ENCODE data around the gene DUSP1. TPM values are rescaled to one million over a fixed set of nuclear protein-coding genes. Genes with fewer than 3 reads are reported as not detected.

The DUSP1 gene
- total RNA-seq, 5 donors from 2014 or later (not counting 1 experiment from before 2014, with no cell fraction given): 22.6 to 1,564 (median 28.9) TPM

- H3K4me1 ChIP-seq (ENCODE audit: control insufficient read depth in 1 of 2, extremely low read depth in 1 of 2, insufficient read depth in 2 of 2, low read length in 2 of 2): peaks cover 0 to 14% of the 10 kb centered on the region in 2 experiments
These were observed 34.8 kb upstream of the DUSP1 start for GRCh38 chr5:172805736-172806255.

GRCh38 chr5:172805018-172805683 is 34.2 kb upstream of the DUSP1 start:
- ChIA-PET POLR2A (interaction anchor here (0.6 kb wide), 2 partner anchors 13 to 35 kb away, joined by 3 to 11 read pairs; no protein-coding TSS in a partner anchor), CTCF (no interaction called here)
- no peak overlapping the region for H3K4me3 Mint-ChIP-seq
- Histone ChIP-seq H3K4me1 (ENCODE audit: control insufficient read depth in 1 of 2, extremely low read depth in 1 of 2, insufficient read depth in 2 of 2, low read length in 2 of 2) (peaks cover 0 to 14% of the 10 kb centered on the region in 2 experiments), H3K36me3 (ENCODE audit: control insufficient read depth in 2 of 2, extremely low read depth in 1 of 2, insufficient read depth in 1 of 2, low read length in 1 of 2) (no peaks in the 10 kb centered on the region), H3K27me3 (replicated peaks in 1 of 2; ENCODE audit: control insufficient read depth in 2 of 2, extremely low read depth in 1 of 2, insufficient read depth in 2 of 2, low read length in 1 of 2) (peaks cover 0 to 3% of the 10 kb centered on the region in 2 experiments), H3K4me3 (ENCODE audit: control insufficient read depth in 1 of 2, extremely low read depth in 1 of 2, low read length in 1 of 2) (no peak overlapping the region), H3K27ac (ENCODE audit: low read length) (no peak overlapping the region), H3K9me3 (no peaks in the 10 kb centered on the region)
- peaks cover 12 to 19% (median 15%) of the 10 kb centered on the region in 3 donors for H3K4me1 Mint-ChIP-seq
- H3K36me3 Mint-ChIP-seq: no peaks in the 10 kb centered on the region
- no peaks in the 10 kb centered on the region for H3K27me3 Mint-ChIP-seq
- 92% methylated on average over 3 of the region's 3 CpGs for WGBS (ENCODE audit: insufficient coverage)
- ATAC-seq (replicated peaks in 1 of 4): no peak
- no peak for DNase-seq
- H3K27ac Mint-ChIP-seq: peak overlapping the region in 1 of 2 donors; percentile 24
- H3K9me3 Mint-ChIP-seq: no peaks in the 10 kb centered on the region

More at GRCh38 chr5:172805736-172806255, 34.8 kb upstream of the DUSP1 start:
- H3K36me3 Mint-ChIP-seq: no peaks in the 10 kb centered on the region
- ATAC-seq (replicated peaks in 1 of 4) (no peak), DNase-seq (no peak)
- ChIA-PET POLR2A (no interaction called here), CTCF (no interaction called here)
- peak overlapping the region; percentile 36 for H3K27ac ChIP-seq (ENCODE audit: low read length)
- no peaks in the 10 kb centered on the region for H3K36me3 ChIP-seq (ENCODE audit: control insufficient read depth in 2 of 2, extremely low read depth in 1 of 2, insufficient read depth in 1 of 2, low read length in 1 of 2)
- peaks cover 0 to 3% of the 10 kb centered on the region in 2 experiments for H3K27me3 ChIP-seq (replicated peaks in 1 of 2; ENCODE audit: control insufficient read depth in 2 of 2, extremely low read depth in 1 of 2, insufficient read depth in 2 of 2, low read length in 1 of 2)
- no peaks in the 10 kb centered on the region for H3K27me3 Mint-ChIP-seq
- no peak overlapping the region for H3K4me3 Mint-ChIP-seq
- H3K4me1 Mint-ChIP-seq: peaks cover 12 to 19% (median 15%) of the 10 kb centered on the region in 3 donors
- H3K9me3 ChIP-seq: no peaks in the 10 kb centered on the region
- peak overlapping the region; percentile 68 to 75 for H3K27ac Mint-ChIP-seq
- no peaks in the 10 kb centered on the region for H3K9me3 Mint-ChIP-seq
- no peak overlapping the region for H3K4me3 ChIP-seq (ENCODE audit: control insufficient read depth in 1 of 2, extremely low read depth in 1 of 2, low read length in 1 of 2)
- 98% methylated on average over 6 of the region's 9 CpGs for WGBS (ENCODE audit: insufficient coverage)

- no peaks in the 10 kb centered on the region for H3K9me3 Mint-ChIP-seq
- Histone ChIP-seq H3K4me1 (ENCODE audit: control insufficient read depth in 1 of 2, extremely low read depth in 1 of 2, insufficient read depth in 2 of 2, low read length in 2 of 2) (peaks cover 0 to 14% of the 10 kb centered on the region in 2 experiments), H3K9me3 (no peaks in the 10 kb centered on the region), H3K4me3 (ENCODE audit: control insufficient read depth in 1 of 2, extremely low read depth in 1 of 2, low read length in 1 of 2) (no peak overlapping the region), H3K27me3 (replicated peaks in 1 of 2; ENCODE audit: control insufficient read depth in 2 of 2, extremely low read depth in 1 of 2, insufficient read depth in 2 of 2, low read length in 1 of 2) (no peaks in the 10 kb centered on the region), H3K27ac (ENCODE audit: low read length) (no peak overlapping the region), H3K36me3 (ENCODE audit: control insufficient read depth in 2 of 2, extremely low read depth in 1 of 2, insufficient read depth in 1 of 2, low read length in 1 of 2) (no peaks in the 10 kb centered on the region)
- DNase-seq (no peak), ATAC-seq (replicated peaks in 1 of 4) (no peak)
- WGBS (ENCODE audit: insufficient coverage): 100% methylated on average over 1 of the region's 4 CpGs
- H3K27me3 Mint-ChIP-seq: no peaks in the 10 kb centered on the region
- H3K27ac Mint-ChIP-seq: no peak overlapping the region
- no peak overlapping the region for H3K4me3 Mint-ChIP-seq
- ChIA-PET POLR2A (no interaction called here), CTCF (no interaction called here)
- H3K4me1 Mint-ChIP-seq: peaks cover 13 to 18% (median 15%) of the 10 kb centered on the region in 3 donors
- no peaks in the 10 kb centered on the region for H3K36me3 Mint-ChIP-seq
These were observed 31.7 kb upstream of the DUSP1 start for GRCh38 chr5:172802567-172803176.

GRCh38 chr5:172802112-172802511 is 31.1 kb upstream of the DUSP1 start:
- Mint-ChIP-seq H3K27ac (no peak overlapping the region), H3K36me3 (no peaks in the 10 kb centered on the region), H3K4me1 (peaks cover 9 to 16% (median 12%) of the 10 kb centered on the region in 3 donors), H3K27me3 (no peaks in the 10 kb centered on the region), H3K4me3 (no peak overlapping the region), H3K9me3 (no peaks in the 10 kb centered on the region)
- WGBS (ENCODE audit: insufficient coverage): no CpG with 5 or more reads among the region's 2 CpGs
- no peak overlapping the region for H3K27ac ChIP-seq (ENCODE audit: low read length)
- ATAC-seq (replicated peaks in 1 of 4): no peak
- CTCF ChIA-PET: no interaction called here
- H3K36me3 ChIP-seq (ENCODE audit: control insufficient read depth in 2 of 2, extremely low read depth in 1 of 2, insufficient read depth in 1 of 2, low read length in 1 of 2): no peaks in the 10 kb centered on the region
- no peak for DNase-seq
- no peak overlapping the region for H3K4me3 ChIP-seq (ENCODE audit: control insufficient read depth in 1 of 2, extremely low read depth in 1 of 2, low read length in 1 of 2)
- H3K27me3 ChIP-seq (replicated peaks in 1 of 2; ENCODE audit: control insufficient read depth in 2 of 2, extremely low read depth in 1 of 2, insufficient read depth in 2 of 2, low read length in 1 of 2): no peaks in the 10 kb centered on the region
- H3K4me1 ChIP-seq (ENCODE audit: control insufficient read depth in 1 of 2, extremely low read depth in 1 of 2, insufficient read depth in 2 of 2, low read length in 2 of 2): peaks cover 0 to 10% of the 10 kb centered on the region in 2 experiments
- POLR2A ChIA-PET: no interaction called here
- H3K9me3 ChIP-seq: no peaks in the 10 kb centered on the region

- DNase-seq (no peak), ATAC-seq (replicated peaks in 1 of 4) (no peak)
- WGBS (ENCODE audit: insufficient coverage): 78% methylated on average over 4 of the region's 4 CpGs
- Mint-ChIP-seq H3K27me3 (no peaks in the 10 kb centered on the region), H3K4me3 (no peak overlapping the region), H3K36me3 (no peaks in the 10 kb centered on the region), H3K27ac (peak overlapping the region in 1 of 2 donors; percentile 11), H3K4me1 (peaks cover 5 to 12% (median 7%) of the 10 kb centered on the region in 3 donors), H3K9me3 (no peaks in the 10 kb centered on the region)
- H3K4me1 ChIP-seq (ENCODE audit: control insufficient read depth in 1 of 2, extremely low read depth in 1 of 2, insufficient read depth in 2 of 2, low read length in 2 of 2): peaks cover 0 to 5% of the 10 kb centered on the region in 2 experiments
- POLR2A ChIA-PET: no interaction called here
- H3K36me3 ChIP-seq (ENCODE audit: control insufficient read depth in 2 of 2, extremely low read depth in 1 of 2, insufficient read depth in 1 of 2, low read length in 1 of 2): no peaks in the 10 kb centered on the region
- no peak overlapping the region for H3K4me3 ChIP-seq (ENCODE audit: control insufficient read depth in 1 of 2, extremely low read depth in 1 of 2, low read length in 1 of 2)
- CTCF ChIA-PET: interaction anchor here in 1 of 2 donors (1.0 kb wide), 1 partner anchor 76 kb away, joined by 3 read pairs; no protein-coding TSS in a partner anchor
- H3K27me3 ChIP-seq (replicated peaks in 1 of 2; ENCODE audit: control insufficient read depth in 2 of 2, extremely low read depth in 1 of 2, insufficient read depth in 2 of 2, low read length in 1 of 2): no peaks in the 10 kb centered on the region
- H3K9me3 ChIP-seq: no peaks in the 10 kb centered on the region
- no peak overlapping the region for H3K27ac ChIP-seq (ENCODE audit: low read length)
These were observed 30.2 kb upstream of the DUSP1 start for GRCh38 chr5:172801179-172801671.

- H3K4me1 ChIP-seq (ENCODE audit: control insufficient read depth in 1 of 2, extremely low read depth in 1 of 2, insufficient read depth in 2 of 2, low read length in 2 of 2): peaks cover 0 to 5% of the 10 kb centered on the region in 2 experiments
- H3K36me3 ChIP-seq (ENCODE audit: control insufficient read depth in 2 of 2, extremely low read depth in 1 of 2, insufficient read depth in 1 of 2, low read length in 1 of 2): no peaks in the 10 kb centered on the region
- no peak for ATAC-seq (replicated peaks in 1 of 4)
- POLR2A ChIA-PET: no interaction called here
- H3K4me3 Mint-ChIP-seq: no peak overlapping the region
- H3K27ac ChIP-seq (ENCODE audit: low read length): no peak overlapping the region
- H3K36me3 Mint-ChIP-seq: no peaks in the 10 kb centered on the region
- CTCF ChIA-PET: no interaction called here
- no peaks in the 10 kb centered on the region for H3K27me3 ChIP-seq (replicated peaks in 1 of 2; ENCODE audit: control insufficient read depth in 2 of 2, extremely low read depth in 1 of 2, insufficient read depth in 2 of 2, low read length in 1 of 2)
- H3K9me3 ChIP-seq: no peaks in the 10 kb centered on the region
- peaks cover 5 to 12% (median 5%) of the 10 kb centered on the region in 3 donors for H3K4me1 Mint-ChIP-seq
- no peaks in the 10 kb centered on the region for H3K27me3 Mint-ChIP-seq
- no peaks in the 10 kb centered on the region for H3K9me3 Mint-ChIP-seq
- 83% methylated on average over 9 of the region's 16 CpGs for WGBS (ENCODE audit: insufficient coverage)
- peak in 14 of 35 experiments; percentile 4 to 61 (median 16) for DNase-seq
- no peak overlapping the region for H3K4me3 ChIP-seq (ENCODE audit: control insufficient read depth in 1 of 2, extremely low read depth in 1 of 2, low read length in 1 of 2)
- H3K27ac Mint-ChIP-seq: no peak overlapping the region
These were observed 29.1 kb upstream of the DUSP1 start for GRCh38 chr5:172800088-172800551.
